H1 (cell line): ENCODE measurements around the gene NEO1. TPM values are rescaled to one million over a fixed set of nuclear protein-coding genes. Genes with fewer than 3 reads are reported as not detected.

Source experiments
- CTCF ChIA-PET: fragments of 300-600 bp; sonication (Branson Sonifier 250); formaldehyde crosslinking; loops from one replicate; lab custom pipeline; 2021; ENCODE audit not compliant: partially characterized antibody; lab: Charles Lee
- POLR2A ChIA-PET: fragments of 300-600 bp; sonication (Branson Sonifier 250); formaldehyde crosslinking; loops from one replicate; lab custom pipeline; 2021; ENCODE audit warnings: inconsistent platforms; ENCODE audit not compliant: partially characterized antibody; lab: Charles Lee
- DNase-seq, 2 experiments: peaks; one replicate each; pipeline versions ENCODE4 v3.0.0 to v3.0.0-alpha.2; 2010 to 2022; ENCODE audit warnings: low spot score in 2 of 2, low read depth in 1 of 2, mixed read lengths in 1 of 2
- FAIRE-seq: peaks from 2 replicates; lab custom pipeline; 2011; peaks lifted over from hg19 to GRCh38; lab: Jason Lieb, UNC
- H2AFZ ChIP-seq: 2 replicates; pipeline ENCODE4 v1.8.1; 2012; ENCODE audit warnings: low read length, inconsistent platforms
- H2AK5ac ChIP-seq: 2 replicates; pipeline ENCODE4 v1.6.1; 2013; ENCODE audit warnings: low read depth, low read length
- H2BK120ac ChIP-seq: replicated peaks from 2 replicates; pipeline ENCODE3; 2013; ENCODE audit warnings: low read depth, low read length, inconsistent platforms
- H2BK12ac ChIP-seq: 2 replicates; pipeline ENCODE4 v1.6.1; 2013; ENCODE audit warnings: low read depth, low read length
- H2BK15ac ChIP-seq: 2 replicates; pipeline ENCODE4 v1.6.1; 2013; ENCODE audit warnings: low read length
- H2BK20ac ChIP-seq: 2 replicates; pipeline ENCODE4 v1.6.1; 2013; ENCODE audit warnings: low read length
- H2BK5ac ChIP-seq: 2 replicates; pipeline ENCODE4 v1.6.1; 2013; ENCODE audit warnings: low read depth, low read length
- H3K14ac ChIP-seq: 2 replicates; pipeline ENCODE4 v1.6.1; 2013; ENCODE audit warnings: inconsistent platforms; ENCODE audit not compliant: insufficient read length
- H3K18ac ChIP-seq: 2 replicates; pipeline ENCODE4 v1.6.1; 2013; ENCODE audit warnings: low read length; ENCODE audit errors: extremely low read depth
- H3K23ac ChIP-seq: 2 replicates; pipeline ENCODE4 v1.6.1; 2013; ENCODE audit warnings: inconsistent platforms; ENCODE audit not compliant: insufficient read length
- H3K23me2 ChIP-seq: 2 replicates; pipeline ENCODE4 v1.6.1; 2013; ENCODE audit warnings: low read depth, low read length
- H3K27ac ChIP-seq: 2 replicates; pipeline ENCODE4 v1.6.1; 2011; ENCODE audit warnings: low read depth, low read length, inconsistent platforms
- H3K27me3 ChIP-seq, 4 experiments: replicated peaks in 1 of 4; 1 replicate in 1 of 4; 2 replicates in 3 of 4; pipeline versions ENCODE4 v1.6.1 to v1.8.1; 2011 to 2013; ENCODE audit warnings: low read length in 3 of 4, mild to moderate bottlenecking in 3 of 4, inconsistent platforms in 2 of 4, mixed read lengths in 2 of 4, moderate library complexity in 1 of 4; ENCODE audit not compliant: control insufficient read depth in 3 of 4, insufficient read depth in 3 of 4; ENCODE audit errors: extremely low read depth in 1 of 4
- H3K36me3 ChIP-seq, 4 experiments: 2 replicates each; pipeline versions ENCODE4 v1.6.1 to v1.8.1; 2011 to 2013; ENCODE audit warnings: mild to moderate bottlenecking in 4 of 4, low read length in 3 of 4, moderate library complexity in 2 of 4, control low read depth in 1 of 4, inconsistent platforms in 1 of 4; ENCODE audit not compliant: insufficient read depth in 4 of 4, control insufficient read depth in 2 of 4
- H3K4ac ChIP-seq: replicated peaks from 2 replicates; pipeline ENCODE3; 2013; ENCODE audit warnings: low read length, low read depth, mixed read lengths, inconsistent platforms; ENCODE audit not compliant: insufficient read length
- H3K4me1 ChIP-seq, 4 experiments: replicated peaks in 1 of 4; 1 replicate in 1 of 4; 2 replicates in 3 of 4; pipeline versions ENCODE4 v1.6.1 to v1.8.1; 2011 to 2013; ENCODE audit warnings: low read length in 3 of 4, inconsistent platforms in 2 of 4, mixed read lengths in 1 of 4; ENCODE audit not compliant: insufficient read depth in 4 of 4, control insufficient read depth in 3 of 4
- H3K4me2 ChIP-seq, 2 experiments: 2 replicates each; pipeline versions ENCODE4 v1.6.1 to v1.8.1; 2011 to 2013; ENCODE audit warnings: low read depth in 2 of 2, low read length in 2 of 2, control low read depth in 1 of 2, inconsistent platforms in 1 of 2, mild to moderate bottlenecking in 1 of 2; ENCODE audit not compliant: insufficient read depth in 1 of 2
- H3K4me3 ChIP-seq, 4 experiments: fragments of 200-600, 300-600 bp in 1 of 4; sonication (generic), shearing (Covaris generic), sonication (Bioruptor Twin) in 1 of 4; 2 replicates each; pipeline versions ENCODE4 v1.5.1 to v1.8.1; 2011 to 2016; ENCODE audit warnings: low read length in 4 of 4, low read depth in 3 of 4, control low read depth in 2 of 4, inconsistent platforms in 2 of 4, mild to moderate bottlenecking in 2 of 4, mixed read lengths in 1 of 4, moderate library complexity in 1 of 4; ENCODE audit not compliant: insufficient read depth in 2 of 4; ENCODE audit errors: extremely low read depth in 1 of 4
- H3K56ac ChIP-seq: replicated peaks from 2 replicates; pipeline ENCODE3; 2013; ENCODE audit warnings: low read depth, mild to moderate bottlenecking, mixed read lengths, low read length, inconsistent platforms; ENCODE audit not compliant: insufficient read length
- H3K79me1 ChIP-seq: 2 replicates; pipeline ENCODE4 v1.6.1; 2013; ENCODE audit warnings: low read depth, low read length, control low read depth
- H3K79me2 ChIP-seq, 2 experiments: 2 replicates each; pipeline versions ENCODE4 v1.6.1 to v1.8.1; 2012 to 2013; ENCODE audit warnings: low read length in 2 of 2, mild to moderate bottlenecking in 2 of 2, inconsistent platforms in 1 of 2; ENCODE audit not compliant: insufficient read depth in 2 of 2, control insufficient read depth in 1 of 2
- H3K9ac ChIP-seq, 4 experiments: replicated peaks in 1 of 4; 1 replicate in 1 of 4; 2 replicates in 3 of 4; pipeline versions ENCODE4 v1.6.1 to v1.8.1; 2011 to 2013; ENCODE audit warnings: low read depth in 3 of 4, low read length in 3 of 4, control low read depth in 2 of 4, mild to moderate bottlenecking in 2 of 4, moderate library complexity in 2 of 4, inconsistent platforms in 1 of 4; ENCODE audit errors: extremely low read depth in 1 of 4
- H3K9me3 ChIP-seq, 2 experiments: 2 replicates each; pipeline versions ENCODE4 v1.6.1 to v1.8.1; 2012 to 2013; ENCODE audit warnings: mild to moderate bottlenecking in 2 of 2, moderate library complexity in 2 of 2, control low read depth in 1 of 2, inconsistent platforms in 1 of 2, low read depth in 1 of 2, low read length in 1 of 2, mixed read lengths in 1 of 2; ENCODE audit not compliant: insufficient read depth in 2 of 2
- H4K20me1 ChIP-seq, 2 experiments: replicated peaks in 1 of 2; 2 replicates each; pipeline versions ENCODE3 to v1.8.1; 2011 to 2013; ENCODE audit warnings: inconsistent platforms in 2 of 2, low read length in 2 of 2, mild to moderate bottlenecking in 1 of 2; ENCODE audit not compliant: insufficient read depth in 2 of 2, control insufficient read depth in 1 of 2
- H4K5ac ChIP-seq: 2 replicates; pipeline ENCODE4 v1.6.1; 2013; ENCODE audit warnings: low read length, low read depth, mixed read lengths, inconsistent platforms; ENCODE audit not compliant: insufficient read length
- H4K8ac ChIP-seq: 2 replicates; pipeline ENCODE4 v1.8.0; 2013; ENCODE audit warnings: mild to moderate bottlenecking, moderate library complexity, low read length, inconsistent platforms; ENCODE audit not compliant: insufficient read depth; ENCODE audit errors: extremely low read depth
- H4K91ac ChIP-seq: replicated peaks from 2 replicates; pipeline ENCODE3; 2013; ENCODE audit warnings: low read length, mixed read lengths, inconsistent platforms; ENCODE audit not compliant: insufficient read length
- CEBPB ChIP-seq: IDR thresholded peaks from 2 replicates; pipeline ENCODE4 v1.6.1; 2012; ENCODE audit warnings: low read depth, low read length
- CTBP2 ChIP-seq: IDR thresholded peaks from 2 replicates; pipeline ENCODE4 v1.7.0; 2011; ENCODE audit warnings: borderline replicate concordance, mild to moderate bottlenecking, moderate library complexity, mixed read lengths, low read length; ENCODE audit not compliant: insufficient read depth, insufficient read length
- JUN ChIP-seq: IDR thresholded peaks from 2 replicates; pipeline ENCODE4 v1.6.1; 2011; ENCODE audit warnings: low read depth, mild to moderate bottlenecking, improper control_type of control experiment, low read length
- NRF1 ChIP-seq: IDR thresholded peaks from 2 replicates; pipeline ENCODE4 v1.6.1; 2011; ENCODE audit warnings: mild to moderate bottlenecking, low read depth, low read length, improper control_type of control experiment
- PHF8 ChIP-seq: fragments of 200-600 bp; sonication (generic); conservative IDR thresholded peaks from 2 replicates; pipeline ENCODE4 v1.7.1; 2012; ENCODE audit warnings: low read depth, mild to moderate bottlenecking, inconsistent platforms, low read length, moderate library complexity
- RAD21 ChIP-seq, 2 experiments: IDR thresholded peaks in 1 of 2; conservative IDR thresholded peaks in 1 of 2; 2 replicates each; pipeline ENCODE4 v1.6.1; 2011; ENCODE audit warnings: low read depth in 2 of 2, low read length in 2 of 2, improper control_type of control experiment in 1 of 2, inconsistent platforms in 1 of 2, mild to moderate bottlenecking in 1 of 2, moderate library complexity in 1 of 2
- RBBP5 ChIP-seq: IDR thresholded peaks from 2 replicates; pipeline ENCODE4 v1.7.1; 2012; ENCODE audit warnings: low read depth, mild to moderate bottlenecking, inconsistent platforms, low read length, moderate library complexity, borderline replicate concordance
- SP1 ChIP-seq: IDR thresholded peaks from 2 replicates; pipeline ENCODE4 v1.6.1; 2011; ENCODE audit warnings: low read depth, low read length
- SP4 ChIP-seq: IDR thresholded peaks from 2 replicates; pipeline ENCODE4 v1.6.1; 2012; ENCODE audit warnings: low read length, inconsistent platforms
- WGBS, 2 experiments: shearing (Covaris generic) in 1 of 2; methylation state at CpG; one replicate each; pipeline versions ENCODE4 v1.1.6 to v1.1.7; 2013 to 2015; ENCODE audit warnings: low lambda C conversion rate in 2 of 2, mixed read lengths in 2 of 2, inconsistent platforms in 1 of 2, low coverage in 1 of 2, missing lambda C conversion rate in 1 of 2; ENCODE audit not compliant: insufficient replicate concordance in 2 of 2, insufficient coverage in 1 of 2, insufficient read length in 1 of 2; ENCODE audit errors: extremely low coverage in 1 of 2, missing lambda C conversion rate in 1 of 2; 5-methylcytosine and 5-hydroxymethylcytosine counted together
- polyA plus RNA-seq, 7 experiments: library from polyadenylated mRNA; depleted of rRNA in 3 of 7; stranded (reverse) in 5 of 7; unstranded in 2 of 7; fragments of >200 nt in 5 of 7; fragments of 200-250 nt in 2 of 7; gene quantifications; 1 replicate in 5 of 7; 2 replicates in 1 of 7; 4 replicates in 1 of 7; pipeline versions ENCODE4 v1.2.1 to v1.2.3, GENCODE V29; 2011 to 2013; ENCODE audit warnings: missing spikeins in 2 of 7, mixed read lengths in 2 of 7
- total RNA-seq: library from RNA; stranded (reverse); fragmentation: NEBNext Ultra II Directional; extraction: Animal tissue kit (Norgen Biotek cat#: 25700); gene quantifications from 2 replicates; pipeline ENCODE4 v1.2.1, GENCODE V29; 2021

The NEO1 gene
- total and polyA plus RNA-seq, 2 of the 8 experiments (the other 6 are each of a cell fraction or from before 2014, with no cell fraction given) = 36.0 to 51.0 TPM

- no peak overlapping the region for H3K9ac ChIP-seq
- H4K91ac ChIP-seq = no peak overlapping the region
- TF ChIP-seq SP4 (no peak), RBBP5 (no peak), PHF8 (no peak), CTBP2 (no peak), CEBPB (no peak), NRF1 (no peak), RAD21 (IDR thresholded peaks at IDR 0.05 in 1 of 2, conservative IDR thresholded peaks at IDR 0.05 in 1 of 2; ENCODE audit: low read depth in 2 of 2, low read length in 2 of 2) (no peak), JUN (no peak), SP1 (no peak)
- no peaks in the 10 kb centered on the region for H3K79me1 ChIP-seq
- no peak overlapping the region for H2AK5ac ChIP-seq
- no peak overlapping the region for H2AFZ ChIP-seq
- no peak overlapping the region for H3K4me2 ChIP-seq
- no peak overlapping the region for H2BK20ac ChIP-seq
- H3K79me2 ChIP-seq = no peaks in the 10 kb centered on the region
- 76% methylated on average over 1 of the region's 1 CpG; no CpG with 5 or more reads in 1 of the 2 experiments for WGBS, 2 experiments
- peaks cover 16 to 40% (median 30%) of the 10 kb centered on the region in 4 experiments for H3K36me3 ChIP-seq
- H2BK15ac ChIP-seq = no peak overlapping the region
- H3K14ac ChIP-seq = no peak overlapping the region
- no peak overlapping the region for H2BK120ac ChIP-seq
- no peak overlapping the region for H3K4ac ChIP-seq
- H4K5ac ChIP-seq = no peak overlapping the region
- CTCF ChIA-PET = interaction anchor here (0.8 to 1.0 kb wide), 2 partner anchors 11 to 43 kb away, joined by 3 to 4 read pairs; no protein-coding TSS in a partner anchor
- no peak overlapping the region for H3K56ac ChIP-seq
- DNase-seq (no peak), FAIRE-seq (no peak)
- no peak overlapping the region for H2BK5ac ChIP-seq
- H3K27ac ChIP-seq = no peak overlapping the region
- no peaks in the 10 kb centered on the region for H3K9me3 ChIP-seq
- no peaks in the 10 kb centered on the region for H3K4me1 ChIP-seq
- no peak overlapping the region for H3K23ac ChIP-seq
- no peaks in the 10 kb centered on the region for H3K27me3 ChIP-seq
- H3K18ac ChIP-seq = no peak overlapping the region
- H3K4me3 ChIP-seq = no peak overlapping the region
- H4K8ac ChIP-seq = no peak overlapping the region
- no peaks in the 10 kb centered on the region for H3K23me2 ChIP-seq
- H2BK12ac ChIP-seq = no peak overlapping the region
- POLR2A ChIA-PET = no interaction called here
- H4K20me1 ChIP-seq = peaks cover 0 to 2% of the 10 kb centered on the region in 2 experiments
These were observed 234.8 kb downstream of the NEO1 start for GRCh38 chr15:73287019-73287418.
